ENCODE data around the gene MT1B. TPM values are rescaled to one million over a fixed set of nuclear protein-coding genes. Genes with fewer than 3 reads are reported as not detected.
A peak's percentile ranks its signal among the peaks of the same experiment; 100 is the strongest.
"Not testable (repeated sequence)": the region's sequence is repeated elsewhere in the genome, so short reads cannot be mapped to it uniquely, and the experiment has no call there.

Gene MT1B
- total RNA-seq, 6 experiments from 2014 or later, result 1.6 to 7.7 (median 2.2) TPM; not detected in 3

DNA sequence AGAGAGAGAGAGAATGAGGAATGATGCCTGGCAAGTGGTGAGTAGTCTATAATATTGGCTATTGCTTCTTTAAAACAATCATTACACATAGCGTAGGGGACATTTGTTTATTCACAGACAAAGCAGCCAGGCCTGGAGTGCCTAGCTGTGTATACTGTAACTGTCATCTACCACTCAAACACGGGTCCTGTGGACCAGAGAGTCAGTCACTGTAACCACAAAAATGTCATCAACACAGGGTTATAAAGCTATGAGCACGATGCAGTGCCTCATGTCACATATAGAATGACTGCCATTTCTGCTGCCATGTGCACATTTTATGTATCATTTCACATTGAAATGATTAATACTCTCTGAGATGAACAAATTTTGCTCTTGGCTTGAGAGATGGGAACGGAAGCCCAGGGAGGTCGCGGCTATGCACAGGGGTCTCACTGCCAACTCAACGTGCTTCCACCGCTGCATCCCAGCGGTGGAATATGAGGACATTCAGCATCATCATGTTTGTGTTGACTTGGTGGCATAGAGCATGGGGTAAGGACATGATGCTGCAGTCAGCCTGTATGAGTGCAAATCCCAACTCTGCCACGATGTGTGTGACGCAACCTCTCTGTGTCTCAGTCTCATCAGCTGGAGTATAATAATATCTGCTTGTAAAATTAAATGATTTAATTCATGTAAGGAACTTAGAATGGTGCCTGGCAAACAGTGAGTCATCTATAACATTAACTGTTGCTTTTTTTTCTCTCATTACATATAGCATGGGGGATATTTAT is 21.3 kb downstream of the MT1B start:
- ATAC-seq (no peak), DNase-seq (no peak)
- no peaks in the 10 kb centered on the region for H3K9me3 ChIP-seq
- no peak overlapping the region for H3K27ac ChIP-seq
- no peaks in the 10 kb centered on the region for H3K27me3 ChIP-seq
- no peaks in the 10 kb centered on the region for H3K36me3 ChIP-seq
- WGBS (ENCODE audit: insufficient coverage, low coverage, low lambda C conversion rate, missing lambda C conversion rate), result 80% methylated on average over 10 of the region's 11 CpGs
- intact Hi-C loops (cut with DNase I), result no loop called here
- no peak overlapping the region for H3K4me3 ChIP-seq
- TF ChIP-seq POLR2A (IDR thresholded peaks at IDR 0.05), result no peak
- TF ChIP-seq, protein P1, sequence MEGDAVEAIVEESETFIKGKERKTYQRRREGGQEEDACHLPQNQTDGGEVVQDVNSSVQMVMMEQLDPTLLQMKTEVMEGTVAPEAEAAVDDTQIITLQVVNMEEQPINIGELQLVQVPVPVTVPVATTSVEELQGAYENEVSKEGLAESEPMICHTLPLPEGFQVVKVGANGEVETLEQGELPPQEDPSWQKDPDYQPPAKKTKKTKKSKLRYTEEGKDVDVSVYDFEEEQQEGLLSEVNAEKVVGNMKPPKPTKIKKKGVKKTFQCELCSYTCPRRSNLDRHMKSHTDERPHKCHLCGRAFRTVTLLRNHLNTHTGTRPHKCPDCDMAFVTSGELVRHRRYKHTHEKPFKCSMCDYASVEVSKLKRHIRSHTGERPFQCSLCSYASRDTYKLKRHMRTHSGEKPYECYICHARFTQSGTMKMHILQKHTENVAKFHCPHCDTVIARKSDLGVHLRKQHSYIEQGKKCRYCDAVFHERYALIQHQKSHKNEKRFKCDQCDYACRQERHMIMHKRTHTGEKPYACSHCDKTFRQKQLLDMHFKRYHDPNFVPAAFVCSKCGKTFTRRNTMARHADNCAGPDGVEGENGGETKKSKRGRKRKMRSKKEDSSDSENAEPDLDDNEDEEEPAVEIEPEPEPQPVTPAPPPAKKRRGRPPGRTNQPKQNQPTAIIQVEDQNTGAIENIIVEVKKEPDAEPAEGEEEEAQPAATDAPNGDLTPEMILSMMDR (IDR thresholded peaks at IDR 0.05), result no peak
- H3K4me1 ChIP-seq, result peaks cover 0 to 9% (median 0%) of the 10 kb centered on the region in 4 donors

DNA sequence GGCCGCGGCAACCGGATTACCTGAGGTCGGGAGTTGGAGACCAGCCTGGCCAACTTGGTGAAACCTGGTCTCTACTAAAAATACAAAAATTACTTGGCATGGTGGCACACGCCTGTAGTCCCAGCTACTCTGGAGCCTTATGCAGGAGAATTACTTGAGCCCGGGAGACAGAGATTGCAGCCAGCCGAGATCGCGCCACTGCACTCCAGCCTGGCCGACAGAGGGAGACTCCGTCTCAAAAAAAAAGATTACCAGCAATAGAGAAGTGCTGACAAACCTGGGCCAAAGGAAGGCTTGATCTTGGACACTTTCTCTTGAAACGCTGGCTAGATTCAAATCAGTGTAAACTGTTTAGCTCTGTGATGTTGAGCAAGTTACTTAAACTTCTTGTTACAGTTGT is 22.2 kb downstream of the MT1B start:
- ATAC-seq (peak; percentile 28 to 63 (median 44)), DNase-seq (no peak)
- TF ChIP-seq, protein P1 (IDR thresholded peaks at IDR 0.05), result peak; percentile 66 to 78 (median 72)
- no peak for TF ChIP-seq POLR2A (IDR thresholded peaks at IDR 0.05)
- Histone ChIP-seq H3K4me3 (no peak overlapping the region), H3K9me3 (no peaks in the 10 kb centered on the region), H3K27me3 (no peaks in the 10 kb centered on the region), H3K27ac (no peak overlapping the region), H3K4me1 (peaks cover 0 to 3% (median 0%) of the 10 kb centered on the region in 4 donors), H3K36me3 (no peaks in the 10 kb centered on the region)
- WGBS (ENCODE audit: insufficient coverage, low coverage, low lambda C conversion rate, missing lambda C conversion rate), result 25% methylated on average over 12 of the region's 12 CpGs
- intact Hi-C loops (cut with DNase I), result no loop called here

DNA sequence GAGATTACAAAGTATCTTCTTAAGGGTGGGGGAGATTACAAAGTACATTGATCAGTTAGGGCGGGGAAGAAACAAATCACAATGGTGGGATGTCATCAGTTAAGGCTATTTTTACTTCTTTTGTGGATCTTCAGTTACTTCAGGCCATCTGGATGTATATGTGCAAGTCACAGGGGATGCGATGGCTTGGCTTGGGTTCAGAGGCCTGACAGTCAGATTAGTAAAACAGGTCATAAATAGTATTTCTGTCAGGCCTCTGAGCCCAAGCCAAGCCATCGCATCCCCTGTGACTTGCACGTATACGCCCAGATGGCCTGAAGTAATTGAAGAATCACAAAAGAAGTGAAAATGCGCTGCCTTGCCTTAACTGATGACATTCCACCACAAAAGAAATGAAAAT is 22.9 kb downstream of the MT1B start:
- H3K27me3 ChIP-seq; DNase-seq; H3K9me3 ChIP-seq; ATAC-seq; H3K27ac ChIP-seq; H3K36me3 ChIP-seq; intact Hi-C loops (cut with DNase I); H3K4me3 ChIP-seq; H3K4me1 ChIP-seq: not testable (repeated sequence)
- 80% methylated on average over 3 of the region's 6 CpGs for WGBS (ENCODE audit: insufficient coverage, low coverage, low lambda C conversion rate, missing lambda C conversion rate)

DNA sequence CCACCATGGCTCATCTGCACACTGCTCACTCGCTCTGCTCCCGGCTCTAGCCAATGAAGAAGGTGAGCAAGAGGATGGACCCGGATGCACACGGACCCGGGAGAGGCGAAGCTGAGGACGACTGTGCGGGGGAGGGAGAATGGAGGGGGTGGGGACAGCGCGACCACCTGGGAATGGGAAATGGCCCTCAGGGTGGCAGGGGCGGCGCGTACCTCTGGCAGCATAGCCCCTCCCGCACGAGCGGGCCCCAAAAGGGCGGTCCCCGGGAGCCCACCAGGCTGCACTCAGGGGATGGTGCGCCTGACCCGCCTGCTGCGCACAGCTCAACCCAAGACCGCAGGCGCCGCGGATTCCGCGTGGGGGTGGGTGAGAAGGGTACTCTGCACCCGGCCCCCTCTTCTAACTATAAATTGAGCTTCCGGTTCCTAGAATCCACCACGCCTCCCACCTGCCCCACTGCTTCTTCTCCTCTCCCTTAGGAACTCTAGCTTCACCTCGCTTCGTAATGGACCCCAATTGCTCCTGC is 24.1 kb downstream of the MT1B start:
- no peak for TF ChIP-seq POLR2A (IDR thresholded peaks at IDR 0.05)
- TF ChIP-seq, protein P1 (IDR thresholded peaks at IDR 0.05), result no peak
- H3K27me3 ChIP-seq, result no peaks in the 10 kb centered on the region
- no peaks in the 10 kb centered on the region for H3K9me3 ChIP-seq
- peaks cover 0 to 10% (median under 1%) of the 10 kb centered on the region in 4 donors for H3K4me1 ChIP-seq
- WGBS (ENCODE audit: insufficient coverage, low coverage, low lambda C conversion rate, missing lambda C conversion rate), result 38% methylated on average over 9 of the region's 32 CpGs
- DNase-seq (no peak), ATAC-seq (peak in 1 of 4 donors; percentile 16)
- intact Hi-C loops (cut with DNase I), result no loop called here
- H3K36me3 ChIP-seq, result no peaks in the 10 kb centered on the region
- H3K27ac ChIP-seq, result no peak overlapping the region
- peak overlapping the region in 2 of 3 donors; percentile 16 to 33 for H3K4me3 ChIP-seq

DNA sequence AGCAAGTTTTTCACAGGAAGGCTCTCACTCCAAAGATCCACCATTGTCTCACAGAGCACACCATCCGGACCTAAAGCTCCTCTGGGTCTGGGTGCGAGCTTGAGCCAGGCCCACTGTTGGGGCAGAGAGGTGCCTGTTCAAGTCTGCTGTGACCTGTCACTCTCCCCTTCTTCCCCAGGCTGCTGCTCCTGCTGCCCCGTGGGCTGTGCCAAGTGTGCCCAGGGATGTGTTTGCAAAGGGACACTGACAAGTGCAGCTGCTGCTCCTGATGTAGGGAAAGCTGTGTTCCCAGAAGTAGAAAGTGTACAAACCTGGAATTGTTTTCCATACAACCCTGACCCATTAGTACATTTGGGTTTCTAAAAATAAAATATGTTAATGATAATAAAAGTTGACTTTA is 25.8 kb downstream of the MT1B start:
- peaks cover 0 to 21% (median 5%) of the 10 kb centered on the region in 4 donors for H3K4me1 ChIP-seq
- DNase-seq (no peak), ATAC-seq (no peak)
- no peak overlapping the region for H3K4me3 ChIP-seq
- intact Hi-C loops (cut with DNase I), result no loop called here
- no peak overlapping the region for H3K27ac ChIP-seq
- TF ChIP-seq, protein P1 (IDR thresholded peaks at IDR 0.05), result no peak
- H3K9me3 ChIP-seq, result no peaks in the 10 kb centered on the region
- no peaks in the 10 kb centered on the region for H3K36me3 ChIP-seq
- WGBS (ENCODE audit: insufficient coverage, low coverage, low lambda C conversion rate, missing lambda C conversion rate), result 70% methylated on average over 3 of the region's 3 CpGs
- no peaks in the 10 kb centered on the region for H3K27me3 ChIP-seq

Measured in right lobe of liver (tissue), 6 donors.